HEK293 (cell line): ENCODE results near the gene ITGB6.

Experiments used
- CTCF ChIA-PET: fragments of 350-600 bp; formaldehyde crosslinking; extraction: SDS; loops from one replicate; lab custom pipeline; 2021; ENCODE audit warnings: antibody characterized with exemption; lab: Yijun Ruan, JAX
- POLR2A ChIA-PET: fragments of 300-600 bp; formaldehyde crosslinking; extraction: SDS; loops from one replicate; lab custom pipeline; 2020; ENCODE audit warnings: antibody characterized with exemption, inconsistent platforms; lab: Yijun Ruan, JAX
- H3K27ac ChIP-seq: fragments of 200-500 bp; sonication (Bioruptor generic); 2 replicates; pipeline ENCODE4 v1.5.1; 2014; ENCODE audit warnings: low read depth, low read length, control low read depth, inconsistent platforms; ENCODE audit errors: extremely low read depth
- H3K36me3 ChIP-seq, 2 experiments: fragments of 200-500 bp in 1 of 2; sonication (Bioruptor generic) in 1 of 2; 1 replicate in 1 of 2; 2 replicates in 1 of 2; pipeline ENCODE4 v1.5.1; 2014 to 2017; ENCODE audit warnings: inconsistent platforms in 2 of 2, low read length in 2 of 2; ENCODE audit not compliant: control insufficient read depth in 2 of 2, insufficient read depth in 1 of 2
- H3K4me1 ChIP-seq: fragments of 200-500 bp; sonication (Bioruptor generic); 2 replicates; pipeline ENCODE4 v1.5.1; 2014; ENCODE audit warnings: mild to moderate bottlenecking, low read length, inconsistent platforms; ENCODE audit not compliant: control insufficient read depth, insufficient read depth
- H3K4me3 ChIP-seq: 2 replicates; pipeline ENCODE4 v1.5.1; 2011; ENCODE audit warnings: low read depth, mild to moderate bottlenecking, control low read depth, low read length, moderate library complexity
- H3K9me3 ChIP-seq: fragments of 200-500 bp; sonication (Bioruptor generic); 2 replicates; pipeline ENCODE4 v1.5.1; 2014; ENCODE audit warnings: low read depth, low read length, inconsistent platforms; ENCODE audit not compliant: control insufficient read depth, insufficient read depth
- FEZF1 ChIP-seq: fragments of 450-650 bp; formaldehyde crosslinking; IDR thresholded peaks from 2 replicates; pipeline ENCODE4 v1.5.1; 2016; ENCODE audit warnings: missing biosample characterization, missing genetic modification characterization
- PRDM1 ChIP-seq: fragments of 450-650 bp; formaldehyde crosslinking; IDR thresholded peaks from 2 replicates; pipeline ENCODE4; 2016; ENCODE audit warnings: missing biosample characterization, missing genetic modification characterization
- TCF7L2 ChIP-seq: IDR thresholded peaks from 2 replicates; pipeline ENCODE4 v1.6.1; 2011; ENCODE audit warnings: low read depth, mild to moderate bottlenecking, inconsistent platforms, low read length, moderate library complexity, borderline replicate concordance
- ZNF133 ChIP-seq: fragments of 450-650 bp; formaldehyde crosslinking; IDR thresholded peaks from 2 replicates; pipeline ENCODE4 v1.5.1; 2016; ENCODE audit warnings: missing biosample characterization, missing genetic modification characterization
- ZNF214 ChIP-seq: fragments of 450-650 bp; formaldehyde crosslinking; IDR thresholded peaks from 2 replicates; pipeline ENCODE4 v1.5.1; 2017; ENCODE audit warnings: missing biosample characterization, mild to moderate bottlenecking, missing genetic modification characterization, borderline replicate concordance
- ZNF37A ChIP-seq: fragments of 450-650 bp; IDR thresholded peaks from 2 replicates; pipeline ENCODE4 v1.5.1; 2018; ENCODE audit warnings: missing biosample characterization, missing genetic modification characterization
- ZNF548 ChIP-seq: fragments of 450-650 bp; formaldehyde crosslinking; IDR thresholded peaks from 2 replicates; pipeline ENCODE4 v1.5.1; 2016; ENCODE audit warnings: missing biosample characterization, missing genetic modification characterization
- ZNF549 ChIP-seq: fragments of 450-650 bp; IDR thresholded peaks from 2 replicates; pipeline ENCODE4 v1.5.1; 2018; ENCODE audit warnings: missing biosample characterization, missing genetic modification characterization, mild to moderate bottlenecking, inconsistent platforms, moderate library complexity
- ZNF624 ChIP-seq: fragments of 450-650 bp; formaldehyde crosslinking; IDR thresholded peaks from 2 replicates; pipeline ENCODE4 v1.5.1; 2017; ENCODE audit warnings: missing biosample characterization, missing genetic modification characterization
- ZNF664 ChIP-seq: fragments of 450-650 bp; formaldehyde crosslinking; IDR thresholded peaks from 2 replicates; pipeline ENCODE4 v1.5.1; 2016; ENCODE audit warnings: missing biosample characterization, missing genetic modification characterization
- ZNF670 ChIP-seq: fragments of 450-650 bp; formaldehyde crosslinking; IDR thresholded peaks from 2 replicates; pipeline ENCODE4 v1.5.1; 2016; ENCODE audit warnings: missing biosample characterization, missing genetic modification characterization, low read depth
- ZNF701 ChIP-seq: fragments of 450-650 bp; formaldehyde crosslinking; IDR thresholded peaks from 2 replicates; pipeline ENCODE4 v1.5.1; 2016; ENCODE audit warnings: missing biosample characterization, missing genetic modification characterization
- ZSCAN16 ChIP-seq: fragments of 450-650 bp; formaldehyde crosslinking; IDR thresholded peaks from 2 replicates; pipeline ENCODE4 v1.5.1; 2016; ENCODE audit warnings: missing biosample characterization, missing genetic modification characterization
- TF ChIP-seq, protein P1 (sequence below): fragments of 450-650 bp; formaldehyde crosslinking; IDR thresholded peaks from 2 replicates; pipeline ENCODE4 v1.5.1; 2016; ENCODE audit warnings: missing biosample characterization, missing genetic modification characterization, borderline replicate concordance
- TF ChIP-seq, protein P2 (sequence below): fragments of 450-650 bp; formaldehyde crosslinking; IDR thresholded peaks from 2 replicates; pipeline ENCODE4 v1.5.1; 2016; ENCODE audit warnings: missing biosample characterization, missing genetic modification characterization
- TF ChIP-seq, protein P3 (sequence below): fragments of 450-650 bp; formaldehyde crosslinking; optimal IDR thresholded peaks from 2 replicates; pipeline ENCODE3; 2016; ENCODE audit warnings: missing biosample characterization, mild to moderate bottlenecking, missing genetic modification characterization
- TF ChIP-seq, protein P4 (sequence below): fragments of 450-650 bp; formaldehyde crosslinking; IDR thresholded peaks from 2 replicates; pipeline ENCODE4 v1.5.1; 2017; ENCODE audit warnings: missing biosample characterization, missing genetic modification characterization

ITGB6 gene, protein sequence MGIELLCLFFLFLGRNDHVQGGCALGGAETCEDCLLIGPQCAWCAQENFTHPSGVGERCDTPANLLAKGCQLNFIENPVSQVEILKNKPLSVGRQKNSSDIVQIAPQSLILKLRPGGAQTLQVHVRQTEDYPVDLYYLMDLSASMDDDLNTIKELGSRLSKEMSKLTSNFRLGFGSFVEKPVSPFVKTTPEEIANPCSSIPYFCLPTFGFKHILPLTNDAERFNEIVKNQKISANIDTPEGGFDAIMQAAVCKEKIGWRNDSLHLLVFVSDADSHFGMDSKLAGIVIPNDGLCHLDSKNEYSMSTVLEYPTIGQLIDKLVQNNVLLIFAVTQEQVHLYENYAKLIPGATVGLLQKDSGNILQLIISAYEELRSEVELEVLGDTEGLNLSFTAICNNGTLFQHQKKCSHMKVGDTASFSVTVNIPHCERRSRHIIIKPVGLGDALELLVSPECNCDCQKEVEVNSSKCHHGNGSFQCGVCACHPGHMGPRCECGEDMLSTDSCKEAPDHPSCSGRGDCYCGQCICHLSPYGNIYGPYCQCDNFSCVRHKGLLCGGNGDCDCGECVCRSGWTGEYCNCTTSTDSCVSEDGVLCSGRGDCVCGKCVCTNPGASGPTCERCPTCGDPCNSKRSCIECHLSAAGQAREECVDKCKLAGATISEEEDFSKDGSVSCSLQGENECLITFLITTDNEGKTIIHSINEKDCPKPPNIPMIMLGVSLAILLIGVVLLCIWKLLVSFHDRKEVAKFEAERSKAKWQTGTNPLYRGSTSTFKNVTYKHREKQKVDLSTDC

DNA sequence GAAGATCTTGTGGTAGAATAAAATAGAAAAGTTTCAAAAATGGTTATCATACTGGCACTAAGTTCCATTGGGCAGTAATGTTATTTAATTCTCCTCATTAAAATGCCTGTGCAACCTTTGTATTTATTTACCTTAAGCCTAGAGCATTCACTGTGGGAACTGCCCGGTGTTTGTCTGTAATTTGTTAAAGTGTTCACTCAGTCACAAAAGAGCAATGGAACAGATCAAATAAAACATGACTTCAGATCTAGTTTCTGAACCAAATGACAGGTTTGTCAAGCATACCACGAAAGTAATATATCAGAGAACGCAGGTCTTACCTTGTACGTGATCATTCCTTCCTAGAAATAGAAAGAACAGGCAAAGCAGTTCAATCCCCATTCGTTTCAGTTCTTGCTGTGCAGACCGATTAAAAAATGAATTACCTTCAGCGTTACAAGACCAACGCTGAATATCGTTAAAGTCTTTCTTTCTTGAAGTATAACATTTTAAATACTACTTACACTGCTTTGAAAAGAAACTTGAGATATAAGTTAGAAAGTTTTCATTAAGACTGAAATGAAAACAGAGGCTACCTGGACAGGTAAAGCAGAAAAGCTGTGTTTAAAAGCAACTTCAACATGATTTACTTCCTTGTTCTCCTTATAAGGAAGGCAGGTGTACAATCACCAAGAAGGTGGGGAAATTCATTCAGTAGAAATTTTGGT lies at the start of gene ITGB6:
Gene ITGB6 (minus strand): TSS at position 590 of the 707 bp plus-strand sequence. CDS start 209 bp downstream, at position 381.
- no peak within 1 kb of the TSS for H3K27ac ChIP-seq
- no peaks in the 10 kb centered on the region for H3K36me3 ChIP-seq
- H3K4me3 ChIP-seq: no peak within 1 kb of the TSS
- H3K4me1 ChIP-seq: no peaks in the 10 kb centered on the region
- ChIA-PET POLR2A (no interaction called here), CTCF (interaction anchor here (0.7 kb wide), 2 partner anchors 9 to 111 kb away, joined by 3 to 4 read pairs; no protein-coding TSS in a partner anchor)
- TF ChIP-seq, protein P1, sequence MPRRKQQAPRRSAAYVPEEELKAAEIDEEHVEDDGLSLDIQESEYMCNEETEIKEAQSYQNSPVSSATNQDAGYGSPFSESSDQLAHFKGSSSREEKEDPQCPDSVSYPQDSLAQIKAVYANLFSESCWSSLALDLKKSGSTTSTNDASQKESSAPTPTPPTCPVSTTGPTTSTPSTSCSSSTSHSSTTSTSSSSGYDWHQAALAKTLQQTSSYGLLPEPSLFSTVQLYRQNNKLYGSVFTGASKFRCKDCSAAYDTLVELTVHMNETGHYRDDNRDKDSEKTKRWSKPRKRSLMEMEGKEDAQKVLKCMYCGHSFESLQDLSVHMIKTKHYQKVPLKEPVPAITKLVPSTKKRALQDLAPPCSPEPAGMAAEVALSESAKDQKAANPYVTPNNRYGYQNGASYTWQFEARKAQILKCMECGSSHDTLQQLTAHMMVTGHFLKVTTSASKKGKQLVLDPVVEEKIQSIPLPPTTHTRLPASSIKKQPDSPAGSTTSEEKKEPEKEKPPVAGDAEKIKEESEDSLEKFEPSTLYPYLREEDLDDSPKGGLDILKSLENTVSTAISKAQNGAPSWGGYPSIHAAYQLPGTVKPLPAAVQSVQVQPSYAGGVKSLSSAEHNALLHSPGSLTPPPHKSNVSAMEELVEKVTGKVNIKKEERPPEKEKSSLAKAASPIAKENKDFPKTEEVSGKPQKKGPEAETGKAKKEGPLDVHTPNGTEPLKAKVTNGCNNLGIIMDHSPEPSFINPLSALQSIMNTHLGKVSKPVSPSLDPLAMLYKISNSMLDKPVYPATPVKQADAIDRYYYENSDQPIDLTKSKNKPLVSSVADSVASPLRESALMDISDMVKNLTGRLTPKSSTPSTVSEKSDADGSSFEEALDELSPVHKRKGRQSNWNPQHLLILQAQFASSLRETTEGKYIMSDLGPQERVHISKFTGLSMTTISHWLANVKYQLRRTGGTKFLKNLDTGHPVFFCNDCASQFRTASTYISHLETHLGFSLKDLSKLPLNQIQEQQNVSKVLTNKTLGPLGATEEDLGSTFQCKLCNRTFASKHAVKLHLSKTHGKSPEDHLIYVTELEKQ (tag by site-specific recombination): no peak
- TF ChIP-seq ZNF549 (no peak), ZNF670 (tag by site-specific recombination) (no peak), ZNF624 (tag by site-specific recombination) (no peak), FEZF1 (tag by site-specific recombination) (peak; percentile 77), ZNF37A (tag by site-specific recombination) (no peak), ZNF548 (tag by site-specific recombination) (no peak), ZSCAN16 (tag by site-specific recombination) (no peak), PRDM1 (0 out of 2 replicates have a peak, but pooled peaks have one; percentile 18)
- TF ChIP-seq, protein P2, sequence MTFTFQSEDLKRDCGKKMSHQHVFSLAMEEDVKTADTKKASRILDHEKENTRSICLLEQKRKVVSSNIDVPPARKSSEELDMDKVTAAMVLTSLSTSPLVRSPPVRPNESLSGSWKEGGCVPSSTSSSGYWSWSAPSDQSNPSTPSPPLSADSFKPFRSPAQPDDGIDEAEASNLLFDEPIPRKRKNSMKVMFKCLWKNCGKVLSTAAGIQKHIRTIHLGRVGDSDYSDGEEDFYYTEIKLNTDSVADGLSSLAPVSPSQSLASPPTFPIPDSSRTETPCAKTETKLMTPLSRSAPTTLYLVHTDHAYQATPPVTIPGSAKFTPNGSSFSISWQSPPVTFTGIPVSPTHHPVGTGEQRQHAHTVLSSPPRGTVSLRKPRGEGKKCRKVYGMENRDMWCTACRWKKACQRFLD (tag by site-specific recombination): no peak
- no peaks in the 10 kb centered on the region for H3K9me3 ChIP-seq

DNA sequence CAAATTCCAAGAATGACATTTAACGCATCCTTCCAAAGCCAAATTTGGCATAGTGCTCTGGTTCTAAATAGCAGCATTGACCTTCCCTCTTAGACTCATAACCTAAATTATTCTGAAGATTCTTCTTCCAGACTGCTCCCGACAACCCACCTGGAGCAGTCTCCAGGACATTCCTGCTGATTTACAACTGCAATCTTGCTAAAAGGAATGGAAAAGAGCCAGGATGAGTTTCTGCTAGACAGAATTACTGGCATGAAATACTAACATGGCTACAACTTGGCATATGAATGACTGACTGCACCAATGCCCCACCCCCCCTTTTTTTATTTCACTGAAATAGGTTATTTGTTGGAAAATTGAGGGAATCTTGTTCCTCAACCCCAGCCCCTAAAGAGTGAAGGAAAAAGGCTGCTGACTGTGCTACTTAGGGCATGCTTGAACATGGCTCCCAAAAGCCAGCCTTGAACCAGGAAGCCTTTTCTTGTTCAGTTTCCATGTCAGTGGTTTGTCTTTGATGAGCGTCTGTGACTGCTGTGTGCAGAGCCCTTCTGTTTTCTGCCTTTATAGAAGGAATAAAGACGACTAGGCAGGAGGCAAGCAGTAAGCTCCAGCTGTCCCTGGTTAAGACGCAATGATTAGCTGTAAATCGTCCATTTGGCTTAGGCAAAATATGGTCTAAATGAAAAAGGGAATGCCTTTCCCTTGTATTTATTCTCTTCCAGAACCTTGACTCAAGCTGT lies 47.4 kb upstream of the ITGB6 start:
- Histone ChIP-seq H3K36me3 (no peaks in the 10 kb centered on the region), H3K4me1 (peaks cover 3% of the 10 kb centered on the region; the same call in 1 of the 2 replicates), H3K9me3 (no peaks in the 10 kb centered on the region), H3K27ac (no peak overlapping the region), H3K4me3 (no peak overlapping the region)
- CTCF ChIA-PET: interaction anchor here (1.0 to 1.4 kb wide), 2 partner anchors 37 to 757 kb away, joined by 4 read pairs; no protein-coding TSS in a partner anchor
- POLR2A ChIA-PET: no interaction called here
- TF ChIP-seq, protein P3, sequence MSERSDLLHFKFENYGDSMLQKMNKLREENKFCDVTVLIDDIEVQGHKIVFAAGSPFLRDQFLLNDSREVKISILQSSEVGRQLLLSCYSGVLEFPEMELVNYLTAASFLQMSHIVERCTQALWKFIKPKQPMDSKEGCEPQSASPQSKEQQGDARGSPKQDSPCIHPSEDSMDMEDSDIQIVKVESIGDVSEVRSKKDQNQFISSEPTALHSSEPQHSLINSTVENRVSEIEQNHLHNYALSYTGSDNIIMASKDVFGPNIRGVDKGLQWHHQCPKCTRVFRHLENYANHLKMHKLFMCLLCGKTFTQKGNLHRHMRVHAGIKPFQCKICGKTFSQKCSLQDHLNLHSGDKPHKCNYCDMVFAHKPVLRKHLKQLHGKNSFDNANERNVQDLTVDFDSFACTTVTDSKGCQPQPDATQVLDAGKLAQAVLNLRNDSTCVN: no peak
- TF ChIP-seq ZNF664 (tag by site-specific recombination) (no peak), ZNF214 (no peak), TCF7L2 (no peak), ZNF701 (tag by site-specific recombination) (no peak), ZNF133 (no peak), ZNF624 (tag by site-specific recombination) (no peak)
- TF ChIP-seq, protein P4, sequence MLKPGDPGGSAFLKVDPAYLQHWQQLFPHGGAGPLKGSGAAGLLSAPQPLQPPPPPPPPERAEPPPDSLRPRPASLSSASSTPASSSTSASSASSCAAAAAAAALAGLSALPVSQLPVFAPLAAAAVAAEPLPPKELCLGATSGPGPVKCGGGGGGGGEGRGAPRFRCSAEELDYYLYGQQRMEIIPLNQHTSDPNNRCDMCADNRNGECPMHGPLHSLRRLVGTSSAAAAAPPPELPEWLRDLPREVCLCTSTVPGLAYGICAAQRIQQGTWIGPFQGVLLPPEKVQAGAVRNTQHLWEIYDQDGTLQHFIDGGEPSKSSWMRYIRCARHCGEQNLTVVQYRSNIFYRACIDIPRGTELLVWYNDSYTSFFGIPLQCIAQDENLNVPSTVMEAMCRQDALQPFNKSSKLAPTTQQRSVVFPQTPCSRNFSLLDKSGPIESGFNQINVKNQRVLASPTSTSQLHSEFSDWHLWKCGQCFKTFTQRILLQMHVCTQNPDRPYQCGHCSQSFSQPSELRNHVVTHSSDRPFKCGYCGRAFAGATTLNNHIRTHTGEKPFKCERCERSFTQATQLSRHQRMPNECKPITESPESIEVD (tag by site-specific recombination): no peak
